GM18951 (cell line): Measurements from ENCODE around the gene ZPR1.
"Not testable (repeated sequence)": the region's sequence is repeated elsewhere in the genome, so short reads cannot be mapped to it uniquely, and the experiment has no call there.

Experiments used
- POLR2A ChIP-seq: IDR thresholded peaks from 4 replicates; pipeline ENCODE4 v1.6.1; 2011; ENCODE audit warnings: mild to moderate bottlenecking; ENCODE audit not compliant: insufficient read length, insufficient read depth; ENCODE audit errors: extremely low read depth
- in situ Hi-C: fragments of 300-500 bp; cut with MboI; formaldehyde crosslinking; loops from one replicate; pipeline ENCODE4 v1.12.0; 2022; ENCODE audit warnings: low sequenced_read_pairs, mixed read lengths, inconsistent platforms; ENCODE audit not compliant: unreplicated experiment

The ZPR1 gene, protein sequence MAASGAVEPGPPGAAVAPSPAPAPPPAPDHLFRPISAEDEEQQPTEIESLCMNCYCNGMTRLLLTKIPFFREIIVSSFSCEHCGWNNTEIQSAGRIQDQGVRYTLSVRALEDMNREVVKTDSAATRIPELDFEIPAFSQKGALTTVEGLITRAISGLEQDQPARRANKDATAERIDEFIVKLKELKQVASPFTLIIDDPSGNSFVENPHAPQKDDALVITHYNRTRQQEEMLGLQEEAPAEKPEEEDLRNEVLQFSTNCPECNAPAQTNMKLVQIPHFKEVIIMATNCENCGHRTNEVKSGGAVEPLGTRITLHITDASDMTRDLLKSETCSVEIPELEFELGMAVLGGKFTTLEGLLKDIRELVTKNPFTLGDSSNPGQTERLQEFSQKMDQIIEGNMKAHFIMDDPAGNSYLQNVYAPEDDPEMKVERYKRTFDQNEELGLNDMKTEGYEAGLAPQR

DNA sequence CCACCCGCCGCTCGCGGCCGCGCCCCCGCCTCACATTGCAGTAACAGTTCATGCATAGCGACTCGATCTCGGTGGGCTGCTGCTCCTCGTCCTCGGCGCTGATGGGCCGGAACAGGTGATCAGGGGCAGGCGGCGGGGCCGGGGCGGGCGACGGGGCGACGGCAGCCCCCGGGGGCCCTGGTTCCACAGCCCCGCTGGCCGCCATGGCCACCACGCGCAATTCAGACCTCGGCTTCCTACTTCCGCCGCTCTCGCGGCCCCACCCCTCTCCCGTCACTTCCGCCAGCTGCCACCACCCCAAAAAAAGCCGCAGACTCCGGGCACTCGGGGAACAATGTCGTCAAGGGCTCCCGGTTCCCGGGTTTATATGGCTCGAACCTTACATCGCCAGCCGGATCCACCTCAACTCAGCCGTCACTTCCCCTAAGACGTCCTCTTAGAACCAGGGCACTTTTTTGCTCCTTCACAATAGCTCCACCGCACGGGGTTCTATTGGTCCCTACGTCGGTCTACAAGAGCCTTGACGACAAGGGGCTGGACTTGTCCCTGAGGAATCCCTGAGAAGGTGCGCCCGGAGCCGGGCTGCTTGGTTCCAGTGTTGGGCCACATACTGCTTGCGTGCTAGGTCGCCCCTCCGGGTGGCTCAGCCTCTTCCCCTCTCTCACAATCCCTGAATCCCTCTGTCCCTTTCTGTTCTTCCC is at the start of gene ZPR1:
TSS of gene ZPR1 (minus strand) at position 238 of the 701 bp plus-strand sequence. CDS start at position 205, 33 bp downstream.
- TF ChIP-seq POLR2A: peak; percentile 88
- in situ Hi-C loops: no loop called here

GRCh38 chr11:116836632-116836991 is 48.8 kb upstream of the ZPR1 start:
- no peak for TF ChIP-seq POLR2A
- in situ Hi-C loops: no loop called here

- peak; percentile 36 for TF ChIP-seq POLR2A
- in situ Hi-C loops: no loop called here
Measured at GRCh38 chr11:116835791-116836631, 48.2 kb upstream of the ZPR1 start.

- in situ Hi-C loops: no loop called here
- no peak for TF ChIP-seq POLR2A
Measured at GRCh38 chr11:116835042-116835772, 47.4 kb upstream of the ZPR1 start.

DNA sequence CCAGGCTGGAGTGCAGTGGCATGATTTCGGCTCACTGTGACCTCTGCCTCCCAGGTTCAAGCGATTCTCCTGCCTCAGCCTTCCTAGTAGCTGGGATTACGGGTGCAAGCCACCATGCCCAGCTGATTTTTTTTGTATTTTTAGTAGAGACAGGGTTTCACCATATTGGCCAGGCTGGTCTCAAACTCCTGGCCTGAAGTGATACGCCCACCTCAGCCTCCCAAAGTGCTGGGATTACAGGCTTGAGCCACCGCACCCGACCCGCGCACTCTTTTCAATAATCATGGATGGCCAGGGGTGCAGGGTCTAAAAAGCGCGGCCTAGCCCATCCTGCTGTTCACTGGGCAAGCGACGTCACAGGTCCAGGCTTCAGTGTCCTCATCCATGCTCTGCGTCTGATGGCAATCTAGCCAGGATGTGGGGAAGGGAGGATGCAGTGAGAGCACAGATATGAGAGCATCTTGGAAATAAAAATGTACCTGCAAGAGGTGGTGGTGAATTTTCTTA is 46.8 kb upstream of the ZPR1 start:
- in situ Hi-C loops: not testable (repeated sequence)

- TF ChIP-seq POLR2A: no peak
- in situ Hi-C loops: no loop called here
Measured at GRCh38 chr11:116833816-116834534, 46.2 kb upstream of the ZPR1 start.

DNA sequence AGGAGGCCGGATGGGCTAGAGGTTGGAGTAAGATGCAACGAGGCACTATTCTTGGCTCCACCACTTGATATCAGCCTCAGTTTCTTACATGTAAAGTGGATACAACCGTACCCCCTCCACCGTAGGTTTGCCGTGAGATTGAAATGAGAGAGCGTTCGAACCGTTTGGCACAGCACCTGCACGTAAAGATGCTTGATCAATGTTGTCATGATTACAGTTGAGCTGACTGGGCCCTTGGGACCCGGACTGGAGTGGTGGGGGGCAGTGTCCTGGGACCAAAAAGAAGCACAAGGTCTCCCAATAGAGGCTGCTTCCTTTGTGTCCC is 45.6 kb upstream of the ZPR1 start:
- no peak for TF ChIP-seq POLR2A
- in situ Hi-C loops: no loop called here

DNA sequence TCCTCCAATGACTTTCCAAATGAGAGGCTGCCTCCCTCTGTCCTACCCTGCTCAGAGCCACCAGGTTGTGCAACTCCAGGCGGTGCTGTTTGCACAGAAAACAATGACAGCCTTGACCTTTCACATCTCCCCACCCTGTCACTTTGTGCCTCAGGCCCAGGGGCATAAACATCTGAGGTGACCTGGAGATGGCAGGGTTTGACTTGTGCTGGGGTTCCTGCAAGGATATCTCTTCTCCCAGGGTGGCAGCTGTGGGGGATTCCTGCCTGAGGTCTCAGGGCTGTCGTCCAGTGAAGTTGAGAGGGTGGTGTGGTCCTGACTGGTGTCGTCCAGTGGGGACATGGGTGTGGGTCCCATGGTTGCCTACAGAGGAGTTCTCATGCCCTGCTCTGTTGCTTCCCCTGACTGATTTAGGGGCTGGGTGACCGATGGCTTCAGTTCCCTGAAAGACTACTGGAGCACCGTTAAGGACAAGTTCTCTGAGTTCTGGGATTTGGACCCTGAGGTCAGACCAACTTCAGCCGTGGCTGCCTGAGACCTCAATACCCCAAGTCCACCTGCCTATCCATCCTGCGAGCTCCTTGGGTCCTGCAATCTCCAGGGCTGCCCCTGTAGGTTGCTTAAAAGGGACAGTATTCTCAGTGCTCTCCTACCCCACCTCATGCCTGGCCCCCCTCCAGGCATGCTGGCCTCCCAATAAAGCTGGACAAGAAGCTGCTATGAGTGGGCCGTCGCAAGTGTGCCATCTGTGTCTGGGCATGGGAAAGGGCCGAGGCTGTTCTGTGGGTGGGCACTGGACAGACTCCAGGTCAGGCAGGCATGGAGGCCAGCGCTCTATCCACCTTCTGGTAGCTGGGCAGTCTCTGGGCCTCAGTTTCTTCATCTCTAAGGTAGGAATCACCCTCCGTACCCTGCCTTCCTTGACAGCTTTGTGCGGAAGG is 44.8 kb upstream of the ZPR1 start:
- no peak for TF ChIP-seq POLR2A
- in situ Hi-C loops: no loop called here

GRCh38 chr11:116831790-116832349 is 44.0 kb upstream of the ZPR1 start:
- in situ Hi-C loops: no loop called here
- TF ChIP-seq POLR2A: no peak

DNA sequence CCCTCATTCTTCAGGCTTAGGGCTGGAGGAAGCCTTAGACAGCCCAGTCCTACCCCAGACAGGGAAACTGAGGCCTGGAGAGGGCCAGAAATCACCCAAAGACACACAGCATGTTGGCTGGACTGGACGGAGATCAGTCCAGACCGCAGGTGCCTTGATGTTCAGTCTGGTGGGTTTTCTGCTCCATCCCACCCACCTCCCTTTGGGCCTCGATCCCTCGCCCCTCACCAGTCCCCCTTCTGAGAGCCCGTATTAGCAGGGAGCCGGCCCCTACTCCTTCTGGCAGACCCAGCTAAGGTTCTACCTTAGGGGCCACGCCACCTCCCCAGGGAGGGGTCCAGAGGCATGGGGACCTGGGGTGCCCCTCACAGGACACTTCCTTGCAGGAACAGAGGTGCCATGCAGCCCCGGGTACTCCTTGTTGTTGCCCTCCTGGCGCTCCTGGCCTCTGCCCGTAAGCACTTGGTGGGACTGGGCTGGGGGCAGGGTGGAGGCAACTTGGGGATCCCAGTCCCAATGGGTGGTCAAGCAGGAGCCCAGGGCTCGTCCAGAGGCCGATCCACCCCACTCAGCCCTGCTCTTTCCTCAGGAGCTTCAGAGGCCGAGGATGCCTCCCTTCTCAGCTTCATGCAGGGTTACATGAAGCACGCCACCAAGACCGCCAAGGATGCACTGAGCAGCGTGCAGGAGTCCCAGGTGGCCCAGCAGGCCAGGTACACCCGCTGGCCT is 42.5 kb upstream of the ZPR1 start:
- no peak for TF ChIP-seq POLR2A
- in situ Hi-C loops: no loop called here
